H54 (cell line): ENCODE measurements around the gene IVD.
A peak's percentile ranks its signal among the peaks of the same experiment; 100 is the strongest.

ENCODE experiments used
- DNase-seq: peaks from one replicate; pipeline ENCODE4 v3.0.0; 2011; ENCODE audit warnings: low spot score, mixed read lengths; ENCODE audit not compliant: insufficient read length
- FAIRE-seq: peaks from 3 replicates; lab custom pipeline; 2011; peaks lifted over from hg19 to GRCh38; lab: Jason Lieb, UNC
- POLR2A ChIP-seq: IDR thresholded peaks from 2 replicates; pipeline ENCODE4 v1.6.1; 2011; ENCODE audit warnings: low read depth, mild to moderate bottlenecking, low read length

The IVD gene

GRCh38 chr15:40458495-40459371 is 53.1 kb downstream of the IVD start:
- no peak for FAIRE-seq

DNA sequence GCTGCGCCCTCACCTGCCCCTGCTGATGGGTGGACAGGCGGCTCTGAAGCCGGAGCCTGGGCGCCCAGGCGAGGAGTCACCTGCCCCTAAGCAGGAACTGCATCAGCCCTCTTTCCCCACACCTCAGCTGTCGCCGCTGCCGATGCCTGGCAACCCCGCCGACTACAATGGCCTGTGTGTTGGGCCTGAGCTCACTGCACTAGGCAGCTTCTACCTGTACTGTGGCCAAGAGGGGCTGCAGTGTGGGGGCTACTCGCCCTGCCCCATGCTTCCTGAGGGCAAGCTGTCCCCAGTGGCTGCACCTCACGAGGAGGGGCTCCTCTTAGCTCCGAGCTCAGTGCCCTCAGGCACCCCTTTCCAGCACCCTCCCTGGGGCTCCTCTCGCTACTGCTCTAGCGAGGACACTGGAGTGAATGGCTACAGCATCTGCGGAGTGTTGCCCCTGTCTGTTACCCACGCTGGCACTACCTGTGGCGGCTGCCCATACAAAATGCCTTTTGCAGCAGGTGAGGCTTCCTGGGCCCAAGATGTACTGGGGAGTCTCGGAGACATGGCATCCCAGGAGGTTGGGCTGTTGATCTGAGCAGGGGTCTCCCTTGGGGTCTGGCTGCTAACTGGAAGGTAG is 53.9 kb downstream of the IVD start:
- no peak for DNase-seq

More at GRCh38 chr15:40458495-40459371, 53.1 kb downstream of the IVD start:
- DNase-seq: no peak
- TF ChIP-seq POLR2A: no peak

DNA sequence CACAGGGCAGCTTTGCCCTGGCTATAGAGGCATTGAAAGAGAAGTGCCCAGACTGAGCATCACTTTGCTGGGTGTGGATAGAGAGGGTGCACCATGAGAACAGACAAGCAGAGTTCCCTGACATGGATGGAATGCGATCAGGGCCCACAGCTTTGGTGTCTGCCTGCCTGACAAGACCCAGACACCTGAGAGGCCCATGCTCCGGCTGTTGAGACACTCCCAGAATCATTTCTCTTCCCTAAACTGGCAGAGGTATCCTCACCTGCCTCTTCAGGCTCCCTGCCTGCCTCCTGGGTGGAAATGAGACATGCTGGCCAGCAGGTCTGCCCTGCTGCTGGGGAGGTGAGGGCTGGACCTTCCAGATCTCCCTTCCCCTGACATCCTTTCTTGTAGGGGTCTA is 54.8 kb downstream of the IVD start:
- FAIRE-seq (no peak), DNase-seq (no peak)
- no peak for TF ChIP-seq POLR2A

More for the DNA sequence above, 53.9 kb downstream of the IVD start:
- TF ChIP-seq POLR2A: no peak
- no peak for FAIRE-seq

GRCh38 chr15:40461958-40462357 is 56.4 kb downstream of the IVD start:
- DNase-seq (no peak), FAIRE-seq (no peak)
- TF ChIP-seq POLR2A: no peak

GRCh38 chr15:40463279-40463678 is 57.7 kb downstream of the IVD start:
- no peak for DNase-seq
- TF ChIP-seq POLR2A: no peak
- no peak for FAIRE-seq

- FAIRE-seq: no peak
- TF ChIP-seq POLR2A: no peak
- DNase-seq: no peak
Observed at GRCh38 chr15:40463886-40464545, 58.4 kb downstream of the IVD start.

DNA sequence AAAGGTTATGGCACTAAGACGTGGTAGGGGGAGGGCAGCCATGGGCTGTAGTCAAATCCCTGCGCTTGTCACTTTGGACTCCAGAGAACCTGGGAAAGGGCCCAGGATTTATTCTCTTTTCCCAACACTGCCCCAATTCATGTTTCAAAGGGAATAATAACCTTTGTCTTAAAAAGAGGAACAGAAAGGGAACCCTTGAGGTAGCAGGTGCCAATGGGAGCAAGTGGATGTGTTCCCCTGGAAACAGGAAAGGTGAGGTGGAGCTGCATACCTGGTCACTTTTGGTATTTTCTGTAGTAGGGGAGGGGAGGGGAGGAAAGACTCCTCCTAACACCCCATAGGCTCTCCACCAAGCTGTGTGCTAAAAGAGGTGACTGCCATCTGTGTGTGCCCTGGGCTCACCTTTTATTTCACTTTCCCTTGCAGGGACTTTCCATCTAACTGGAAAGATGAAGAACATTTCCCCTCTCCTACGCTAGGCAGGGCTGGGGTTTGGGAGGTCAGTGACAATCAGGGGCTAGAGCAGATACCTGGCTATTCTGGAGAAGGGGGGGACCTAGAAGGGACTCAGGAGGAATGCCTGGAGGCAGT is 59.1 kb downstream of the IVD start:
- DNase-seq (no peak), FAIRE-seq (no peak)

DNA sequence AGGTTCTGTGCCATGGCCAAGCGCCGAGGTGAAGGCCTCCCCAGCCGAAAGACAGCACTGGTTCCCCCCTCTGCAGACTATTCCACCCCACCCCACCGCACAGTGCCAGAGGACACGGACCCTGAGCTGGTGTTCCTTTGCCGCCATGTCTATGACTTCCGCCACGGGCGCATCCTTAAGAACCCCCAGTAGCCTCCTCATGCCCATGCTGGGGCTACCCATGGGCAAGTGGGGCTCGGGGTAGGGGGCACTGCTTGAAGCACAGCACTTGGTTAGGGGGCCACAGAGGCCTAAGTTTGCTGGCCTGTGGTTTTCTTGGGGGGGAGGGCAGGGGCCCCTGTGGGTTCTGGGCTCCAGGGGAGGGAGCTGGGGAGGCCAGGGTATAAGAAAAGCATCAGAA is 60.3 kb downstream of the IVD start:
- TF ChIP-seq POLR2A: no peak
- no peak for DNase-seq
- FAIRE-seq: no peak

More for the DNA sequence above, 59.1 kb downstream of the IVD start:
- no peak for TF ChIP-seq POLR2A

- no peak for TF ChIP-seq POLR2A
- FAIRE-seq: no peak
- no peak for DNase-seq
Observed at GRCh38 chr15:40466426-40467260, 61.0 kb downstream of the IVD start.

GRCh38 chr15:40467261-40467615 is 61.6 kb downstream of the IVD start:
- no peak for TF ChIP-seq POLR2A
- FAIRE-seq: no peak
- no peak for DNase-seq

DNA sequence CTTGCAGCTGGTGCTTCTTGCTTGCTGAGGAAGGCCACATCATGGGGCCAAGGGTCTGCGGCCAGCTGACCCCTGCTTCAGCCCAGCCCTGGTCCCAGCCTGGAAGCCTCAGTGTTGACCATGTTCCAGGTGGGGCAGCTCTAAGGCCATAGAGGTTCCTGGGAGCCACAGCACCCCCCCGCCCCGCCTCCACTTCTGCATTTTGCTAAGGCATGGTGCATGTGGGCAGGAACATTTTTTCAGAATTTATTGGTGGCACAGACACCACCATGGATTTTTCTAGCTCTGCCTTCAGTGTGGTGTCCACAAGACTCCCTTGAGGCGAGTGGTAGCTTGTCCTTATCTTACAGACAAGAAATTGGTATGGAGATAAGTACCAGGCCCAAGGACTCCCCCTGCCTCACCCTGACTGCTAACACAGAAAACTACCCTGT is 63.3 kb downstream of the IVD start:
- FAIRE-seq (no peak), DNase-seq (no peak)
- TF ChIP-seq POLR2A: no peak

DNA sequence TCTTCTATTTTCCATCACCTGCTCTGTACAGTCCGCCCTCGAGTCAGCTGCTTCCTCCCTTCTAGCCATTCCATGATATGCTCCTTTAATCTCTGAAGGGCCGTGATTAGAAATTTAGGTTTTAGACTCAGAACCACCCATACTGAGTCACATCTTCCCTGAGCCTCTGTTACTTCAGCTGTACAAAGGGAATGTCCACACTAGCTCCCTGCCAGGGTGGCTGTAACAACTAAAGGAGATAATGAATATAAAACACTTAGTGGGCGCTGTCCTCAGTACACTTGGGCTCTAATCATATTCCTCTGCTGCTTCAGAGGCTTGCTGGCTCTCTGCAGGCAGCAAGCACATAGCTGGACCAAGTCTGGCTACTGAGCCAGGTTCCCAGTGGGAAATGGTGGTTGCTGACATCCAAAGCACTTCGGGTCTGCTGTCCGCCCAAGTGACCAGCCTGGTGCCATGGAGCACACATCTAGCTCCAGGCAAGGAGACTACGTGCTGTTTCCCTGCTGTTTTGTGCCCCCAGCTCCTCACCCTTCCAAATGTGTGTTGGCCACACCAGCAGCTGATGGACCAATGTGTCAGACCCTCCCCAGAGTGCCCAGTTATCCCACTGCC is 64.3 kb downstream of the IVD start:
- no peak for FAIRE-seq
- no peak for DNase-seq
- TF ChIP-seq POLR2A: no peak

- DNase-seq (peak; percentile 76), FAIRE-seq (no peak)
- TF ChIP-seq POLR2A: peak; percentile 33; the same call in 1 of the 2 replicates
Observed at GRCh38 chr15:40470423-40471104, 65.0 kb downstream of the IVD start, which contains the start of gene CHST14. Gene CHST14 (plus strand): TSS chr15:40470984. CDS start chr15:40471214, 230 bp downstream.
